Stimulated activated CD8-positive, alpha-beta memory T cell treated with anti-CD3 and anti-CD28 coated beads, Interleukin-4, amount 100 ng/mL, for 4 hours (primary cell): Measurements from ENCODE around the gene PRSS2.
"Not testable (repeated sequence)": the region's sequence is repeated elsewhere in the genome, so short reads cannot be mapped to it uniquely, and the experiment has no call there.

Source experiments
- DNase-seq, 2 donors: peaks; one replicate each; pipeline ENCODE4 v3.0.0-alpha.2; 2020; ENCODE audit warnings: low read depth in 2 of 2, low spot score in 1 of 2

The PRSS2 gene

DNA sequence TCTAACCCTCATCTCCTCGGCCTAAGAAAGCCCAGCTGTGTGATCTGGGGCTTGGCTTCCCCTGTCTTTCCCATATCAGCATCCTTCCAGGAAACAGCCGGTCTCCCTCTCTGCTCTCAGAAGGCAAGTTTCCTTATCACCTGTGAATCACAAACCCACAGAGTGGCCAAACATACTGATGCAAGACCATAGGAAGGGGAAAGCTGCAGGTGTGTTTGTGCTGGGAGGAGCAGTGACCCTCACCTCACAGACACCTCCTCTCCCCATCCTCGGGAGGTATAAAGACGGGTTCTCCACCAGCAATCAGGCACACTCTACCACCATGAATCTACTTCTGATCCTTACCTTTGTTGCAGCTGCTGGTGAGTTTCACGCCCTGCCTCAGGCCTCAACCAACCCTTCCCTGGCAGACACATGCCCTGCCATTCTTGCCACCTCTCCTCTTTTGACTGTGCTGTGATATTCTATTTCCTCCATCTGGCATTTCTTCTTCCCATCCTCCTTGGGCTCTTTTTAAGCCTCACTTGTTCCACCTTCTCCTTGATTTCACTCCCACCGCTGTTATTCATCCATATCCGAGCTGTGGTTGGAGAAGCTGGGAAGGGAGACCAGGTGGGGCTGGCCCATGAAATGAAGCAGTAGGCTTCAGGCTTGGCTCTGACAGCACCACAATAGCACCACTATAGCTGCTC, at the start of gene PRSS2:
TSS of gene PRSS2 (plus strand) at position 310 of the 692 bp plus-strand sequence. CDS start at position 323, 13 bp downstream.
- no peak for DNase-seq

DNA sequence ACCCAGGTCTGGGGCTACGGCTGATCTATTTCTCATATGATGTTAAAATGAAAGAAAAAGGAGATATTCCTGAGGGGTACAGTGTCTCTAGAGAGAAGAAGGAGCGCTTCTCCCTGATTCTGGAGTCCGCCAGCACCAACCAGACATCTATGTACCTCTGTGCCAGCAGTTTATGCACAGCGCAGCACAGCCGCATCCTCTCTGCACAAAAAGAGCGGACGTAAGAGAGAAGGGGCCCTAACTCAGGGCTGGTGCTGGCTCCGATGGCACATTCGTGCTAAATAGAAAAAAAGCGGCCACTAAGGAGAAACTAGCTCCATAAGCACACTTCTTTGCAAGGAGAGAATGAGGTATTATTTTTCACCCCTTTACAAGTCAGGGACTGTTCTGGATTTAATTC, 49.8 kb upstream of the PRSS2 start:
- no peak for DNase-seq

DNA sequence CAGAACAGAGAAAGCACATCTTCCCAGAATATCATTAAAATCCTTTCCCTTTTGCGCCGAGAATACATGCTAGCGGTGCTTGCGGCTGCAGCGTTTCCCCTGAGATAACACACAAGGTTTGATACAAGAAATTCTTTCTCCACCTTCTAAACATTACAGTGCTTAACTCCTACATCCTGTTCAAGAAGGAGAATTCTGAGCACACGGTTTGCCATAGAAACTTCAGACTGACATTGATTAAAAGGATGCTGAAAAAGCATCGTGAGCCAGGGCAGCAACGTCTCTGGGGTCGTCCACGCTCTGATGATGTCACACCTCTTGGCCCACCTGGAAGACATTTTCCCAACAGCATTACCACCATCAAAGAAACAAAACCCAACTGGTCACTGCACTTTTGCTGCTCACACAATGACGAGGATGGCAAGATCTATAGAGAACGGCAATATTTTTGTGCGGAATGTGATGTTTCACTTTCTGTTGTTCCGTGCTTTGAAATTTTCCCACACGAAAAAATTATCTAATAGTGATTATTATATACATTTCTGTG, 48.4 kb upstream of the PRSS2 start:
- DNase-seq, result no peak

- no peak for DNase-seq
These were observed 37.5 kb upstream of the PRSS2 start for GRCh38 chr7:142733271-142733670.

GRCh38 chr7:142739923-142740492, 30.8 kb upstream of the PRSS2 start:
- no peak for DNase-seq

GRCh38 chr7:142740786-142741185, 30.0 kb upstream of the PRSS2 start:
- no peak for DNase-seq

DNA sequence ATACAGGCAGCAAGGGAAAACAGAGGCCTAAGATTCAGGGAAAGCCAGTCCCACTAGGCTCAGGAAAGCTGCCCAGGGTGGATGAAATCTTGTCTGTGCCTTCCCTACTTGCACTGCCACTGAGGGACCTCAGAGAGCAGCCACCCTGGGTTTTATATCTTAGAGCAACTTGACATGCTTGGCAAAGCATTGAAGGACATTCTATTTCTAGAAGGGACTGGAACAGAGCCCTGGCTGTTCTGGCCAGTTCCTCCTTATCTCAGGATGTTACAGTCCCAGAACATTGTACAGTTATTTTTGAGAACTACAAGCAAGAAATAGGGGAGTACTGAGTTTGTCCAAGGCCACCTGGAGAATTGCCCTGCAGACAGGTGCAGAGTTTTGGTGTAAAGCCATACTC, 28.8 kb upstream of the PRSS2 start:
- DNase-seq, result not testable (repeated sequence)

DNA sequence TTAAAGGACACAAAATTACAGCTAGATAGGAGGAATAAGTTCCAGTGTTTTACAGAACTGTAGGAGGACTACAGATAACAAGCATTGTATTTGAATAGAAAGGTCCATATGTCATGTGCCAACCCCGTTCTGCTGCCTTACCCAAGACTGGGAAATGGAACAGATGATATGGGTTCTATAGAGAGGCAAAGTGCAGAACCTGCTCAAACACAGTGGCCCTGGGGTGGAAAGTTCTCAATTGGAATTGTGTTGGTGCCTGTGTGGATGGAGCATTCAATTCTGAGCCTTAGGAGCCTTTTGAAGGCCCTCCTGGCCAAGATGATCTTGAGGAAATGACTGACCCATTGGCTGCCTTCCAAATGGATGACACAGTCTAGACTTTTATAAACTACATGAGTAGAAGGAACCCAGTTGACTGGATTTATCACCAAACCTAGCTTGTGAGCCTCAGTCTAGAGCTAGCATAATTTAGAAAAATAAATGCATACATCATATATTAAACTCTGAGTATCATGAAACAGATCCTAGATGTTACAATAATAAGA, 25.6 kb upstream of the PRSS2 start:
- DNase-seq, result no peak

DNA sequence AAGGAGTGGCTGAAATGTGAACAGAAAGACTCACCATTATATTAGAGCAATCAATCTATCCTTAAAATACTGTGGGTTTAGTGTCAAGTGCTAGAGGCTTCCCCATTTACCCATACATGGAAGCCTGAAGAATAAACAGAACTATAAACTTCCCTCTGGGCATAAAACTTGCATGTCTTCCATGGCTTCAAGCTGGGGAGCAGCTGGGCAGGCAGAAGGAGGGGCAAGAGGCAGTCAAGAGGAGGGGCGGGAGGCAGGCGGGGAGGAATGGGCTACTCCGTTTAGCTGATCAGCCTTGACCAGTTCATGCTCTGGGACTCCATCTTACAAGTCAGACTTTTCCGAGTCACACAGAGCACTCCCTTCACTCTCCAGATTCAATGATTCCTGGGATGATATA, 25.0 kb upstream of the PRSS2 start:
- DNase-seq, result no peak

- DNase-seq, result no peak
These were observed 24.5 kb upstream of the PRSS2 start for GRCh38 chr7:142746264-142746663.

GRCh38 chr7:142748410-142748809, 22.4 kb upstream of the PRSS2 start:
- DNase-seq, result not testable (repeated sequence)

GRCh38 chr7:142749218-142749993, 21.4 kb upstream of the PRSS2 start, which contains the start of gene PRSS1:
Gene PRSS1 (plus strand): TSS chr7:142749472. CDS start chr7:142749485, 13 bp downstream.
- no peak for DNase-seq

DNA sequence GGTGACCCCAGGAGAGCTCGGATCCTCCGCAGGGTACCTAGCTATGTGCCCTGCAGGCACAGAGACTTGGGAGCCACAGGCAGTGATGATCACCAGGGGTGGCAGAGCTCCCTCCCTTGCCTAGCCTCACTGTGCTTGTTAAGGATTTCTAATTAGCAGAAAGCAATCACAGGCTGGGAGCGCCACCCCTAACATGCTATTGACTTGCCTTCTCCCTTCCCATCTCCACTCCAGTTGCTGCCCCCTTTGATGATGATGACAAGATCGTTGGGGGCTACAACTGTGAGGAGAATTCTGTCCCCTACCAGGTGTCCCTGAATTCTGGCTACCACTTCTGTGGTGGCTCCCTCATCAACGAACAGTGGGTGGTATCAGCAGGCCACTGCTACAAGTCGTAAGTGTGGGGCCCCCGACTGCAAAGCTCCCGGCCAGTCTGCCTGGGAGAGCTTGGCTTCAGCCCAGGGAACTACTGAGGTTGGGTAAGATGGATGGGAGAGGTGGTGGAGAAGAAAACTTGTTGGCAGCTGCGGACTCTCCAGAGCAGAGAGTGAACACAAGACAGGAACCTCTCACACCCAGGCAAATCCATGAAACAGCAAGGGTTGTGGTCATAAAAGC, 20.3 kb upstream of the PRSS2 start:
- DNase-seq, result no peak

DNA sequence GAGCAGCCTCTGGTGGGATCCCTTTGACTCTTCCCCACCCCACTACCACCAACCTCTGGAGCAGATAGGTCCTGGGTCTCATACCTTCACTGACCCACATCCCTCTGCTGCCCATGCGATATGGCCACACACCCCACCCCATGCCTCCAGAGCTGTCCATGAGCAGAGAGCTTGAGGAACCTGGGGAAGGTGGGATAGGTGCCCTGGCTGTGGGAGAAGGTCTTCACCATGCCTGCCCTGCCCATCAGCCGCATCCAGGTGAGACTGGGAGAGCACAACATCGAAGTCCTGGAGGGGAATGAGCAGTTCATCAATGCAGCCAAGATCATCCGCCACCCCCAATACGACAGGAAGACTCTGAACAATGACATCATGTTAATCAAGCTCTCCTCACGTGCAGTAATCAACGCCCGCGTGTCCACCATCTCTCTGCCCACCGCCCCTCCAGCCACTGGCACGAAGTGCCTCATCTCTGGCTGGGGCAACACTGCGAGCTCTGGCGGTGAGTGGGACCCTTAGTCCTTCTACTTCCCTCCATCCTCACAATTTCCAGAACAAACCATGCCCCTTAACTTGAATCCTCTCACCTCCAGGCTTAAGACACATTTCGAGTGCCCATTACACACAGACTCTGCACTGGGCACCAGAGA, 19.1 kb upstream of the PRSS2 start:
- DNase-seq, result not testable (repeated sequence)

DNA sequence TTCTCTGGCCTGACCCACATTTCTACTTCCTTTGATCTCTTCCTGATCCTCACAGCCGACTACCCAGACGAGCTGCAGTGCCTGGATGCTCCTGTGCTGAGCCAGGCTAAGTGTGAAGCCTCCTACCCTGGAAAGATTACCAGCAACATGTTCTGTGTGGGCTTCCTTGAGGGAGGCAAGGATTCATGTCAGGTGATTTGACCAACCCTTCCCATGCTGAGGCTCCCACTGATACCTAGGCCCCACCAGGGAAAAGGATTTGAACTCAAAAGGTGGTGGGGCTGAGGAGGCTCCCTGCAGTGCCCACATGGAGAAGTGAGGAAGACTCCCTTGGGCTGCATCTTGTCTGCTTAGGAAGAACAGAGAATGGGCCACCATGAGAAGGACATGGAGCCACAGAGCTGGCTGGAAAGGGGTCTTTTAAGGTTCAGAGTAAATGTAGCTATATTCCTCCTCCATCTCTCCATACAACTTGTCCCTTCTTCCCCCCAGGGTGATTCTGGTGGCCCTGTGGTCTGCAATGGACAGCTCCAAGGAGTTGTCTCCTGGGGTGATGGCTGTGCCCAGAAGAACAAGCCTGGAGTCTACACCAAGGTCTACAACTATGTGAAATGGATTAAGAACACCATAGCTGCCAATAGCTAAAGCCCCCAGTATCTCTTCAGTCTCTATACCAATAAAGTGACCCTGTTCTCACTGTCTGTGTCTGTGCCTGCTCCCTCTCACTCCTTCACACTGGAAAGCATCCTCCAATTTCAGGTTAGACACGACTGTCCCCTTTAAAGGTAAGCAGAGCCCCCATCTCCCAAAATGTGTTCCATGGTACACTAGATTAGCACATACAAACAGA, 18.2 kb upstream of the PRSS2 start:
- DNase-seq, result no peak

- DNase-seq, result no peak
These were observed 17.4 kb upstream of the PRSS2 start for GRCh38 chr7:142753366-142753765.

DNA sequence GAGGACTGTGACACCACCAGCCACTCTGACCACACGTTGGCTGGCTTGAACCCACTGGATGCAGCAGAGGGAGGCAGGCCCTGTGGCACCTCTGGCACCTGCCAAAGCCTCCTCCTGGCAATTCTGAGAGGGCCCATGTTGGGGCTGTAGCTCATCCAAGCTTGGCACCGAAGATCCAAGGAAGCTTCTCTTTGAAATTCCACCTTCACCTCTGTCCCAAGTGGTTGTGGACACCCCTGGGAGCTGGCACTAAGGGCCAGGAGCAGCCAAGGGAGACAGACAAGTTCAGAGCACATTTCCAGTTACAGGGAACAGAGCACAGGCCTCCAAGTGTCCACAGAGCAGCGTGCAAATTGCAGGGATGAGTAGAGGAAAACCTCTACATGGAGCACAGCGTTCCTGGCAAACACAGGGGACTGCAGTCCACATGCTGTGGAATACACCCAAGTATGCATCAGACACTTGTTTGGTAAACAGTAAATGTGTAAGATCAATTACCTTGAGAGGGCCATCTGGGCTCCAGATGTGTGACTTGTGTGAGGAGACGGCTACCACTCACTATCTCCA, 16.8 kb upstream of the PRSS2 start:
- not testable (repeated sequence) for DNase-seq

GRCh38 chr7:142754681-142755575, 15.8 kb upstream of the PRSS2 start:
- DNase-seq, result no peak
